ENCODE measurements around the gene URB2. TPM values are rescaled to one million over a fixed set of nuclear protein-coding genes. Genes with fewer than 3 reads are reported as not detected.

URB2 gene
- 6.7 TPM for polyA plus RNA-seq
- long read RNA-seq, donor 1, full-length matches to known transcripts, result 1 of 1 reads
- long read RNA-seq, donor 1, partial matches to known transcripts, result 0 of 1 reads
- long read RNA-seq, donor 1, other reads (novel, unspliced or antisense), result 0 of 1 reads
- long read RNA-seq, donor 2, result 0 reads
- long read RNA-seq, donor 3, result 0 reads
- long read RNA-seq, donor 4, result 0 reads
- long read RNA-seq, donor 5, full-length matches to known transcripts, result 1 of 1 reads
- long read RNA-seq, donor 5, partial matches to known transcripts, result 0 of 1 reads
- long read RNA-seq, donor 5, other reads (novel, unspliced or antisense), result 0 of 1 reads
- long read RNA-seq, donor 6, full-length matches to known transcripts, result 1 of 1 reads
- long read RNA-seq, donor 6, partial matches to known transcripts, result 0 of 1 reads
- long read RNA-seq, donor 6, other reads (novel, unspliced or antisense), result 0 of 1 reads
- long read RNA-seq, donor 7, result 0 reads
- long read RNA-seq, donor 8, partial matches to known transcripts, result 0 of 2 reads
- long read RNA-seq, donor 8, other reads (novel, unspliced or antisense), result 0 of 2 reads
- long read RNA-seq, donor 9, result 0 reads
- long read RNA-seq, donor 10, full-length matches to known transcripts, result 2 of 2 reads
- long read RNA-seq, donor 10, partial matches to known transcripts, result 0 of 2 reads
- long read RNA-seq, donor 10, other reads (novel, unspliced or antisense), result 0 of 2 reads
- long read RNA-seq, donor 11, full-length matches to known transcripts, result 1 of 1 reads
- long read RNA-seq, donor 11, partial matches to known transcripts, result 0 of 1 reads
- long read RNA-seq, donor 11, other reads (novel, unspliced or antisense), result 0 of 1 reads

GRCh38 chr1:229625915-229626831 is at the start of gene URB2, which contains the start of gene TAF5L:
TSS of gene URB2 (plus strand) at chr1:229626247. CDS start at chr1:229627634, 1,387 bp downstream.
TSS of gene TAF5L (minus strand) at chr1:229626122. CDS start at chr1:229614482, 11,640 bp downstream.
- Histone ChIP-seq H3K4me1 (ENCODE audit: control insufficient read depth, insufficient read depth, low read length) (peaks cover 9% of the 10 kb centered on the region), H3K27me3 (ENCODE audit: control insufficient read depth, insufficient read depth, low read length) (no peaks in the 10 kb centered on the region), H3K36me3 (ENCODE audit: control insufficient read depth, insufficient read depth, low read length) (no peaks in the 10 kb centered on the region), H3K4me3 (ENCODE audit: low read length) (peak within 1 kb of the TSS; percentile 86), H3K27ac (ENCODE audit: low read length) (peak within 1 kb of the TSS; percentile 54), H3K9me3 (ENCODE audit: control insufficient read depth, low read depth, low read length) (no peaks in the 10 kb centered on the region)
- DNase-seq, result peak; percentile 93 to 95
- no CpG with 5 or more reads among the region's 97 CpGs for WGBS (ENCODE audit: insufficient coverage, low lambda C conversion rate)

GRCh38 chr1:229578168-229579058 is 47.6 kb upstream of the URB2 start:
- Histone ChIP-seq H3K36me3 (ENCODE audit: control insufficient read depth, insufficient read depth, low read length) (no peaks in the 10 kb centered on the region), H3K4me3 (ENCODE audit: low read length) (no peak overlapping the region), H3K4me1 (ENCODE audit: control insufficient read depth, insufficient read depth, low read length) (no peaks in the 10 kb centered on the region), H3K9me3 (ENCODE audit: control insufficient read depth, low read depth, low read length) (no peaks in the 10 kb centered on the region), H3K27ac (ENCODE audit: low read length) (peak overlapping the region; percentile 10), H3K27me3 (ENCODE audit: control insufficient read depth, insufficient read depth, low read length) (no peaks in the 10 kb centered on the region)
- 97% methylated on average over 2 of the region's 14 CpGs for WGBS (ENCODE audit: insufficient coverage, low lambda C conversion rate)
- DNase-seq, result no peak

- no peaks in the 10 kb centered on the region for H3K36me3 ChIP-seq (ENCODE audit: control insufficient read depth, insufficient read depth, low read length)
- H3K27me3 ChIP-seq (ENCODE audit: control insufficient read depth, insufficient read depth, low read length), result no peaks in the 10 kb centered on the region
- no peaks in the 10 kb centered on the region for H3K4me1 ChIP-seq (ENCODE audit: control insufficient read depth, insufficient read depth, low read length)
- H3K4me3 ChIP-seq (ENCODE audit: low read length), result no peak overlapping the region
- peak; percentile 41 to 50 for DNase-seq
- peak overlapping the region; percentile 10 for H3K27ac ChIP-seq (ENCODE audit: low read length)
- 44% methylated on average over 2 of the region's 9 CpGs for WGBS (ENCODE audit: insufficient coverage, low lambda C conversion rate)
- H3K9me3 ChIP-seq (ENCODE audit: control insufficient read depth, low read depth, low read length), result no peaks in the 10 kb centered on the region
These were observed 46.9 kb upstream of the URB2 start for GRCh38 chr1:229579059-229579673.

- Histone ChIP-seq H3K4me1 (ENCODE audit: control insufficient read depth, insufficient read depth, low read length) (no peaks in the 10 kb centered on the region), H3K4me3 (ENCODE audit: low read length) (no peak overlapping the region), H3K9me3 (ENCODE audit: control insufficient read depth, low read depth, low read length) (no peaks in the 10 kb centered on the region), H3K27ac (ENCODE audit: low read length) (no peak overlapping the region), H3K36me3 (ENCODE audit: control insufficient read depth, insufficient read depth, low read length) (no peaks in the 10 kb centered on the region), H3K27me3 (ENCODE audit: control insufficient read depth, insufficient read depth, low read length) (no peaks in the 10 kb centered on the region)
- no peak for DNase-seq
- WGBS (ENCODE audit: insufficient coverage, low lambda C conversion rate), result 83% methylated on average over 2 of the region's 3 CpGs
These were observed 44.6 kb upstream of the URB2 start for GRCh38 chr1:229581485-229581884.

GRCh38 chr1:229582011-229582694 is 43.9 kb upstream of the URB2 start:
- no peaks in the 10 kb centered on the region for H3K9me3 ChIP-seq (ENCODE audit: control insufficient read depth, low read depth, low read length)
- H3K4me3 ChIP-seq (ENCODE audit: low read length), result no peak overlapping the region
- H3K4me1 ChIP-seq (ENCODE audit: control insufficient read depth, insufficient read depth, low read length), result no peaks in the 10 kb centered on the region
- no peaks in the 10 kb centered on the region for H3K36me3 ChIP-seq (ENCODE audit: control insufficient read depth, insufficient read depth, low read length)
- no peak overlapping the region for H3K27ac ChIP-seq (ENCODE audit: low read length)
- H3K27me3 ChIP-seq (ENCODE audit: control insufficient read depth, insufficient read depth, low read length), result no peaks in the 10 kb centered on the region
- DNase-seq, result no peak
- no CpG with 5 or more reads among the region's 11 CpGs for WGBS (ENCODE audit: insufficient coverage, low lambda C conversion rate)

- Histone ChIP-seq H3K27ac (ENCODE audit: low read length) (no peak overlapping the region), H3K4me3 (ENCODE audit: low read length) (no peak overlapping the region), H3K36me3 (ENCODE audit: control insufficient read depth, insufficient read depth, low read length) (no peaks in the 10 kb centered on the region), H3K9me3 (ENCODE audit: control insufficient read depth, low read depth, low read length) (no peaks in the 10 kb centered on the region), H3K4me1 (ENCODE audit: control insufficient read depth, insufficient read depth, low read length) (no peaks in the 10 kb centered on the region), H3K27me3 (ENCODE audit: control insufficient read depth, insufficient read depth, low read length) (no peaks in the 10 kb centered on the region)
- DNase-seq, result no peak
- WGBS (ENCODE audit: insufficient coverage, low lambda C conversion rate), result 92% methylated on average over 2 of the region's 4 CpGs
These were observed 43.3 kb upstream of the URB2 start for GRCh38 chr1:229582715-229583114.

- no peaks in the 10 kb centered on the region for H3K9me3 ChIP-seq (ENCODE audit: control insufficient read depth, low read depth, low read length)
- no peak for DNase-seq
- no peaks in the 10 kb centered on the region for H3K27me3 ChIP-seq (ENCODE audit: control insufficient read depth, insufficient read depth, low read length)
- H3K4me3 ChIP-seq (ENCODE audit: low read length), result no peak overlapping the region
- H3K27ac ChIP-seq (ENCODE audit: low read length), result no peak overlapping the region
- H3K36me3 ChIP-seq (ENCODE audit: control insufficient read depth, insufficient read depth, low read length), result no peaks in the 10 kb centered on the region
- no peaks in the 10 kb centered on the region for H3K4me1 ChIP-seq (ENCODE audit: control insufficient read depth, insufficient read depth, low read length)
- 83% methylated on average over 1 of the region's 2 CpGs for WGBS (ENCODE audit: insufficient coverage, low lambda C conversion rate)
These were observed 40.7 kb upstream of the URB2 start for GRCh38 chr1:229585338-229585737.

GRCh38 chr1:229590119-229590518 is 35.9 kb upstream of the URB2 start:
- peaks cover 16% of the 10 kb centered on the region for H3K36me3 ChIP-seq (ENCODE audit: control insufficient read depth, insufficient read depth, low read length)
- no peaks in the 10 kb centered on the region for H3K27me3 ChIP-seq (ENCODE audit: control insufficient read depth, insufficient read depth, low read length)
- no peak for DNase-seq
- WGBS (ENCODE audit: insufficient coverage, low lambda C conversion rate), result no CpG with 5 or more reads among the region's 5 CpGs
- no peak overlapping the region for H3K4me3 ChIP-seq (ENCODE audit: low read length)
- no peak overlapping the region for H3K27ac ChIP-seq (ENCODE audit: low read length)
- H3K9me3 ChIP-seq (ENCODE audit: control insufficient read depth, low read depth, low read length), result no peaks in the 10 kb centered on the region
- H3K4me1 ChIP-seq (ENCODE audit: control insufficient read depth, insufficient read depth, low read length), result no peaks in the 10 kb centered on the region
